ENCODE data around the gene RFX2.
"Not testable (repeated sequence)": the region's sequence is repeated elsewhere in the genome, so short reads cannot be mapped to it uniquely, and the experiment has no call there.

The RFX2 gene

DNA sequence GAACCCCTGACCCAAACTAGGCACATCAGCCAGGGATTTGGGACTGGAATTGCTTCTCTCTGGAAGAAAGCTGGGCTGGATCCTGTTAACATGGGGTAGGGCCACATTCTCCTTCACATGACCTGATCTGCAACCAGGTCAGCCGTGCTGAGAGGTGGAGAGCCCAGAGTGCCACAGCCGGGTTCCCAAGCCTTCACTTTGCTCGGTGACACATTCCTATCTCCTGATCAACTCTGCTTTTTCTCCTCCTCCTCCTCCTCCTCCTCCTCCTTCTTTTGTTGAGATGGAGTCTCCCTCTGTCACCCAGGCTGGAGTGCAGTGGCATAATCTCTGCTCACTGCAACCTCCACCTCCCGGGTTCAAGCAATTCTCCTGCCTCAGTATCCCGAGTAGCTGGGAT is 124.5 kb downstream of the RFX2 start:
- DNase-seq: not testable (repeated sequence)

GRCh38 chr19:5985098-5985783 is 125.1 kb downstream of the RFX2 start:
- no peak for DNase-seq

DNA sequence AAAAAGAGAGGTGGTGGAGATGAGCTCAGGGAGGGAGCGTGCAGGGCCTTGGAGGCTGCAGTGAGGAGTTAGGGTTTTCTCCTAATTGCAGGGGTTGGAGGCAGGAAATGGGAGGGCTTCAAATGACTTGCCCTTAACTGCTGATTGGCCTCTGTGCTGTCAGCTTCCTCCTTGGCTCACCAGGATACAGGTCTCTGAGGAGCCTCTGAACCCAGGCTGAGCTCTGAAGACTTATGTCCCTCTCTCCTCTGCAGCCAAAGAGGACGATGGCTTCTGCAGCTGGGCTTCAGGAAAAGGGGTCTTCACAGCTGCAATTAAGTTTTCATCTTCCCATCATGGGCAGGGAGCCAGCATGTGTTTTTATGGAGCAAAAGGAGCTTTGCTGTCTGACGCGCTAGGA is 125.7 kb downstream of the RFX2 start:
- DNase-seq: no peak

GRCh38 chr19:5983367-5983955 is 126.8 kb downstream of the RFX2 start:
- peak; percentile 55 for DNase-seq

DNA sequence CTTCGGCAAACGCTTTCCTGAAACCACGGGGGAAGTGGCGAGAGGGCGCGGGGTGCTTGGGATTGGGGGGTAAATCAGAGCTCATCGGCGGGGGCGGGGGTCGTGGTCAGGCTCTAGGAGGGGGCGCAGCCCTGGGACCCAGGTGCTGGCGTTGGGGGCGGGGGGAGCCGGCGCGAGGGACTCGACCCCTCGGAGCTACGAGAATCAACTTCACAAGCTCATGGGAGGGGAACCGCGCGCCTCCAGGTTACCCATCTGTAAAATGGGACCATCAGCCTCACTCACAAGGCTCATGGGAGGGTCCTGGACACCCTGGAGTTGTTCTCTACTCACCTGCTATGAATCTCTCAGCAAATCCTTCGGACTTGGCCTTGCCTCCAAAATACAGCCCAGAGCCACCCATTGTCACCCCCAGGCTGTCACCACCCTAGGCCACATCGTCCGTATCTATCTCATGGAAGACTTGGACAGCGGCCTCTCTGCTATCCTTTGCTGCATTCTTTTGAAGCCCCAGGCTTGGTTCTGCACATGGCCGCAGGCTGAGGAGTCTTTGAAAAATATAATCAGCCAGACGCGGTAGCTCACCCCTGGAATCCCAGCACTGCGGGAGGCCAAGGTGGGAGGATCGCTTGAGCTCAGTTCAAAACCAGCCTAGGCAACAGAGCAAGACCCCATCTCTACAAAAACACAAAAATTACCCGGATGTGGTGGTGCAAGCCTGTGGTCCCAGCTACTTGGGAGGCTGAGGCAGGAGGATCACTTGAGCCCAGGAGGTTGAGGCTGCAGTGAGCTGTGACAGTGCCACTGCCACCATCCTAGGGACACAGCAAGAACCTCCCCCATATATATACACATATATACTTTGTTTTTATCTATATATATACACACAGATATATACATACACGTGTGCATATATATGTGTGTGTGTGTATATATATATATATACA is 131.4 kb downstream of the RFX2 start:
- DNase-seq: no peak

GRCh38 chr19:5977785-5978605 is 132.3 kb downstream of the RFX2 start, which contains the start of gene RANBP3:
Gene RANBP3 (minus strand): TSS chr19:5978140. CDS start chr19:5978082, 58 bp downstream.
- peak; percentile 99 for DNase-seq

GRCh38 chr19:5977222-5977784 is 133.0 kb downstream of the RFX2 start:
- DNase-seq: no peak

GRCh38 chr19:5976768-5977167 is 133.5 kb downstream of the RFX2 start:
- no peak for DNase-seq

DNA sequence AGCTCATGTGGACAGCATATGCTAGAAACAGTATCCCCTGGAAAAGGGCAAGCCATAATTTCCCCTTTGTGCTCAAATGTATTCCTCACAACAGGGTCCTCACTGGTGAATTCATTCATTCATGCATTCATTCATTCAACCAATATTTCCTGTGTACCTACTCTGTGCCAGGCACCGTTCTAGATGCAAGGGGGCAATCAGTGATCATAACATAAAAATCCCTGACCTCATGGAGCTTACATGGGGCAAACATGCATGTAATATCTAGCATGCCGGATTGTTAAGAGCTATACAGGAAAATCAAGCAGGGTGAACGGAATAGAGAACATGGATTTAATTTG is 134.9 kb downstream of the RFX2 start:
- no peak for DNase-seq

GRCh38 chr19:5974721-5975387 is 135.4 kb downstream of the RFX2 start:
- DNase-seq: peak; percentile 44

- DNase-seq: no peak
Measured at GRCh38 chr19:5973867-5974635, 136.2 kb downstream of the RFX2 start.

GRCh38 chr19:5973376-5973775 is 136.9 kb downstream of the RFX2 start:
- DNase-seq: no peak

- no peak for DNase-seq
Measured at GRCh38 chr19:5972355-5972731, 138.0 kb downstream of the RFX2 start.

DNA sequence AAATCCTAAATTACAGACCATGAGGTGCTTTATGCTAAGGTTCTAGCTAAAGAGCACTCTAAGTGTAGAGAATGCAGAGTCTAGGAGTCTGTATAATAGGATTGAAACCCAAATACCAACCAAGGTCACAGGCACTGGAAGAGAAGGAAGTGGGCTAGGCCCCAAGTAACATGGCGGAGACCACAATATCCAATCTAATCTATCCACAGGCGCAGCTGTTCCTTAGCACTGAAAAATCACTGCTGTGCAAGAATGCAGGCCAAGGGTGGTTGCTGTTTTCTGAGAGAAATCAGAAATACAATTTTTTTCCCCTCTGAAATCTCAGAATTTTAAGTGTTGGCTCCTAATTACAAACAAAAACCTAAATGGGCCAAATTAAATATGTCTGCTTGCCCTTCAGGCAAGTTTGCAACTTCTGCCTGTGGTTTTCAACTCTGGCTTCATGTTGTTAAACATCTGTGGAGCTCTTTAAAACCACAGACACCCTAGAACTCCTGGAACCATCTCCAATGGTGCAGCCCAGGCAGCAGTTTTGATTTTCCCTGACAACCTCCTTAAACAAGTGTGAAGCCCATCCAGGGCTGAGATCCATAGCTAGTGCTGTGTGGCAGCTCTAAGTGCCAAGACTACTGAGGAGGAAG is 138.5 kb downstream of the RFX2 start:
- no peak for DNase-seq

DNA sequence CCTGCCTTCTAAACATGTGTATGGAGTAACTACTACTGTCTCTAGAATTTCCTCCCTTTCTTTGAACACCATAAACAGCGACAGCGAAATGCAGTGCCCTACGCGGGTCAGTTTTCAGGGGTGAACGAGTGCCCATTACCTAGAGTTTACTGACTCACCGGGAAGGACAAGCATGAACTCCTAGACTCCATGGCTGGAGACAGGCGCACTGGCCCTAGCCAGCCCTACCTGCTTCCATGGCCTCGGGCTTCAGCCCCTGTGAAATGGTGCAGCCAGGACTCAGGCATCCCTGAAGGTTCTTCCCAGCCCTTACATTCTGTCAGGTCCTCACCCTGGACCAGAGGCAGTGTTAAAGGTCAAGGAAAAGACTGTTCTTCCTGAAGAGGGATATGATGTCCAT is 140.8 kb downstream of the RFX2 start:
- no peak for DNase-seq

DNA sequence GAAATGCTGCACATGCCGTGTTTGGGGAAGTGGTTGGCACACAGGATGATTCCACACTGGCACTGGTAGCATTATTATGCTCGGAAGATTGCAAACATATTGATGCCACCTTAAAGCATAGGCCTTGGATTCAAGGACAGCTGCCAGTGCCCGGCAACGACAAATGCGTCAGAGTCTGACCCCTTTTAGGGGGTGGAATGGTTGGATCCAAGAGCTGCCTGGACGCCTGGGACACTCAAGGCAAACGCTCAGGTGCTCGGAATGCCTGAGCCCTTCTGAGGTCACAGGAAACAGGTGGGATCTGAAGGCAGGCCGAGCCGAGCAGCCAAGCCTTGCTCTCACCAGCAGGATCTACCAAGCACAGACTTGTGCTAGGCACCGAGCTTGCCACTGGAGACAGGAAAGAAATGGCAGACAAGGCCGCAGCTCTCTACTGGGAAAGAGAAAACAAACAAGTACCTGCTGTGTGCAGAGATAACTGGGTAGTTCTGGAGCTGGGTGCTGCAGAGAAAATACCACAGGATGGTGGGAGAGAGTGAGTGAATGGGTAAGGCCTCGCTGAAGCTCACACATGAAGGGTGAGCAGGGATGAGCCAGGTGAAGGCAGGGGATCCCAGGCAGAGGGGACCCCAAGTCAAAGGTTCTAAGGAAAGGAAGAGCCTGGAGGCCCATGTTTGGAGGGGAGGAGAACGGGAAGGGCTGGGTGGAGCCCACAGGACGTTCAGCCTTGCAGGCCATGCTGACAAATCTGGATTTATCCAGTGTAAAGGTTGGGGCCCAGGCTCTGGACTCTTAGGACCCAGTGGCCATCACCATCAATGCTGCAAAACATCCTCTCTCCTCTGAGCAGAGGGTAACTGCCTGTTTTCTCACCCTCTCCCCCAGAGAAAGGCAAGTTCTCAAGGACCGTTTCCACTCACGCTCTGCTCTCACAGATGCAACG is 141.6 kb downstream of the RFX2 start:
- DNase-seq: peak; percentile 84

- peak; percentile 88 for DNase-seq
Measured at GRCh38 chr19:5967994-5968430, 142.3 kb downstream of the RFX2 start.

GRCh38 chr19:5967571-5967970 is 142.7 kb downstream of the RFX2 start:
- no peak for DNase-seq

DNA sequence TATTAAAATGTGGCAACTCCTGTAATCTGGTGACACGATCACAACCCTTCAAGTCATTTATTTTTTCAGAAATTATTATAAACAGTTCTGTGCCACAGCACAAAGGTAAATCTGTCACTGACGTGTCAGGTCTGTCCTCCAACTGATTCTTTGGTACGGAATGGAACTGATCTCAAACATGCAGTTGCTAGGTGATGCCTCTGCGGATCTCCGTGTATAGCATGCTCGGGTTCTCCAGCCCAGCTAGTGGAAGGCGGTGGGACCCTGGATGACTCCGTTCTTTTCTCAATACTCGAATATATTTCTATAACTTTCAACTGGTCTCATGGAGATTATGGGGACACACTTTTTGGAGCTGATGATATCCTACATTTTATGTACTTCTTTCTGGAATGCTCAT is 143.4 kb downstream of the RFX2 start:
- no peak for DNase-seq
